Choroid plexus epithelial cell (primary cell): ENCODE results near the gene SEMG1.

ENCODE experiments used
- DNase-seq: peaks from one replicate; pipeline ENCODE4 v3.0.0-alpha.2; 2010; ENCODE audit warnings: low read depth
- H3K4me3 ChIP-seq: 2 replicates; pipeline ENCODE4 v1.5.1; 2011; ENCODE audit warnings: low read depth, mild to moderate bottlenecking, control low read depth, low read length, moderate library complexity
- TF ChIP-seq, protein P1 (sequence below): conservative IDR thresholded peaks from 2 replicates; pipeline ENCODE4 v1.5.1; 2011; ENCODE audit warnings: low read depth, mild to moderate bottlenecking, control low read depth, inconsistent platforms, low read length, moderate library complexity

SEMG1 gene

DNA sequence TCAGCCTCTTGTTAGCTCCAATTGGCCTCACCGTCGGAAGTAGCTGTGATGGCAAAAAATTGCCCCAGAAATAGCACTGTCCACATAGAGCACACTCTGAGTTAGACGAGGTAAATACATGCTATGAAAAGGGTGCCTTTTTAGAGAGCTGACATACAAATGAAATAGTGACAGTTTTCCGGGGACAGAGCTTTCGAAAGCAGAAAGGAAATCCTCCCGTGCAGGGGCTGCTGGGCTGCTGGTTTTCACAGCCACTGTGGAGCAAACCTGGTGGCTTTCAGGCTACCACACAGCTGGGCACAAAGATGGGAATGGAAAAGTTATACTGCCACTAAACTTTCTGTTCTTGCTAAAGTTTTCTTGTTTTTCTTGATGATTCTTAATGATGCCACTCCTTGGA is 39.3 kb downstream of the SEMG1 start:
- TF ChIP-seq, protein P1, sequence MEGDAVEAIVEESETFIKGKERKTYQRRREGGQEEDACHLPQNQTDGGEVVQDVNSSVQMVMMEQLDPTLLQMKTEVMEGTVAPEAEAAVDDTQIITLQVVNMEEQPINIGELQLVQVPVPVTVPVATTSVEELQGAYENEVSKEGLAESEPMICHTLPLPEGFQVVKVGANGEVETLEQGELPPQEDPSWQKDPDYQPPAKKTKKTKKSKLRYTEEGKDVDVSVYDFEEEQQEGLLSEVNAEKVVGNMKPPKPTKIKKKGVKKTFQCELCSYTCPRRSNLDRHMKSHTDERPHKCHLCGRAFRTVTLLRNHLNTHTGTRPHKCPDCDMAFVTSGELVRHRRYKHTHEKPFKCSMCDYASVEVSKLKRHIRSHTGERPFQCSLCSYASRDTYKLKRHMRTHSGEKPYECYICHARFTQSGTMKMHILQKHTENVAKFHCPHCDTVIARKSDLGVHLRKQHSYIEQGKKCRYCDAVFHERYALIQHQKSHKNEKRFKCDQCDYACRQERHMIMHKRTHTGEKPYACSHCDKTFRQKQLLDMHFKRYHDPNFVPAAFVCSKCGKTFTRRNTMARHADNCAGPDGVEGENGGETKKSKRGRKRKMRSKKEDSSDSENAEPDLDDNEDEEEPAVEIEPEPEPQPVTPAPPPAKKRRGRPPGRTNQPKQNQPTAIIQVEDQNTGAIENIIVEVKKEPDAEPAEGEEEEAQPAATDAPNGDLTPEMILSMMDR: no peak
- no peak overlapping the region for H3K4me3 ChIP-seq
- DNase-seq: no peak

DNA sequence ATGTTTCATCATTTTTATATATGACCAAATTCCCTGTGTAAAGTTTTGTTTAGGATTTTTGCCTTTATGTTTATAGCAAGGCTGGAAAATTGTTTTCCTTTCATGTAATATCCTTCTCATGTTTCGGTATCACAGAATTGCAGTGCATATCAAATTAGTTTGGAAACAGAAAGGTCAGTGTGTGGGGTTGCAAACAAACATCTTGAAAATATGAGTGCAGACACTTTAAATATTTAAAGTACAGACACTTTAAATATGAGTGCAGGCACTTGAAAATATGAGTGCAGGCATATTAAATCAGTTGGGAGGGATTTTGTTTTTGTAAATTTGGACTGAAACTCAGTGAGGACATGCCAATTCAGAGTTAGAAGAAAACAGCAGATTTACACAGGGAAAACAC is 41.0 kb downstream of the SEMG1 start:
- no peak for DNase-seq
- H3K4me3 ChIP-seq: no peak overlapping the region
- TF ChIP-seq, protein P1: no peak

DNA sequence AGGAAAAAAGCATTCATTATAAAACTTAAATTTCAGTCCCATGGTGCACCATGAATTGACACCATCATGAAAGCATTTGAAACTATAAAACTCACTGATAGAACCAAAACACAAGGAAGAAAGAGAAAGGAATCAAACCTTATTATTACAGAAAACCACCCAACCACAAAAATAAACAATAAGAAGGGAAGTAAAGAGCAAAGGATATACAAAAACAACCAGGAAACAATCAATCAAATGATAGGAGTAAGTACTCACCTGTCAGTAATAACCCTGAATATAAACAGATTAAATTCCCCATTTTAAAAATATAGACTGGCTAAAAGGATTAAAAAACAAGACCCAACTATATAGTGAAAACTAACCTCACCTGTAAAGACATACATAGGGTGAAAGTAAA is 41.8 kb downstream of the SEMG1 start:
- H3K4me3 ChIP-seq: no peak overlapping the region
- DNase-seq: no peak
- TF ChIP-seq, protein P1: no peak

DNA sequence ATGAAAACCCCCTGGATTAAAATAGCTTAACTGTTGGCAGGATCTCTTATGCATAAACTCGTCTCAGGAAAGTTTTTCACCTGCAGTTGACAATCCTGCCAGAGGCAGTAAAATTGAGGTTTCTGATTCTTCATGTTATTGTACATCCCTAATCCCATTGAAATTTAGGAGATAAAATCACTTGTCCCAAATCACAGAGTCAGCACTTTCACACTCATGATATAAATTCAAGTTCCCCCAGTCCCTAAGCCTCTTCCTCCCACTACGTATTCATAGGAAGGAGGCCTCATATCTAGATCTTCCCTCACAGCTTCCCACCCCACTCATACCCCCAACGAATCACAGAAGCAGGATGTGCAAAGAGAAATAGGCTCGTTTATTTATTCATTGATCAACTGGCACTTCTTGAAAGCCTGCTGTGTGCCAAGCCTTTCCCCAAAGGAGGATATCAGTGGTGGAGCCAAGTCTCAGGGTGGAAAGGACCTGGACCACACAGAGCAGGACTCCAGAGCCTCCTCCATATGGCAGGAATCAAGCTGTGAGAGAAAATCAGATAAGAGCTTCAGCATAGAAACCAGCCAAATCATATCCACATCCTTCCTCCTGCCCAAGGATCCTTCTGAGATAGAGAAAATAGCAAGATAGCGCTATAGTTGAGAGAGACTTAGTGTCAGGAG is 45.2 kb downstream of the SEMG1 start:
- TF ChIP-seq, protein P1: no peak
- no peak overlapping the region for H3K4me3 ChIP-seq
- no peak for DNase-seq

DNA sequence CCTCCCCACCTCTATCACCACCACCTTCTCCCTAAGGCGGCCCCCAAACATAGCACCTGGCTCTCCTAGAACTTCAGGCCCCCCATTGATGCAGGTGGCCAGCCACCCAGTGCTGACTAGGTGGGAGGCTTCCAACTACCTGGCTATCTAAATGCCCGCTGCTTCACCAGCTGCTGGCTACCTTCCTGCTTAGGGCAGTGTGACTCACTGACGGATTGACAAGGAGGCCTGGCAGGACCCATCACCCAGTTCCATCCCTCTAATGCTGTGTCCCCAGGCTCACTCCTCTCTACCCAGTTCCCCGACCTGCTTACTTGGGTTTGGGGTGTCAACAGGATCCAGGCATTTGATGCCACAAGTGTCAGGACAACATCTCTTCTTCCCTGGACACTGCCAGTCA is 46.4 kb downstream of the SEMG1 start:
- TF ChIP-seq, protein P1: no peak
- no peak for DNase-seq
- H3K4me3 ChIP-seq: no peak overlapping the region

DNA sequence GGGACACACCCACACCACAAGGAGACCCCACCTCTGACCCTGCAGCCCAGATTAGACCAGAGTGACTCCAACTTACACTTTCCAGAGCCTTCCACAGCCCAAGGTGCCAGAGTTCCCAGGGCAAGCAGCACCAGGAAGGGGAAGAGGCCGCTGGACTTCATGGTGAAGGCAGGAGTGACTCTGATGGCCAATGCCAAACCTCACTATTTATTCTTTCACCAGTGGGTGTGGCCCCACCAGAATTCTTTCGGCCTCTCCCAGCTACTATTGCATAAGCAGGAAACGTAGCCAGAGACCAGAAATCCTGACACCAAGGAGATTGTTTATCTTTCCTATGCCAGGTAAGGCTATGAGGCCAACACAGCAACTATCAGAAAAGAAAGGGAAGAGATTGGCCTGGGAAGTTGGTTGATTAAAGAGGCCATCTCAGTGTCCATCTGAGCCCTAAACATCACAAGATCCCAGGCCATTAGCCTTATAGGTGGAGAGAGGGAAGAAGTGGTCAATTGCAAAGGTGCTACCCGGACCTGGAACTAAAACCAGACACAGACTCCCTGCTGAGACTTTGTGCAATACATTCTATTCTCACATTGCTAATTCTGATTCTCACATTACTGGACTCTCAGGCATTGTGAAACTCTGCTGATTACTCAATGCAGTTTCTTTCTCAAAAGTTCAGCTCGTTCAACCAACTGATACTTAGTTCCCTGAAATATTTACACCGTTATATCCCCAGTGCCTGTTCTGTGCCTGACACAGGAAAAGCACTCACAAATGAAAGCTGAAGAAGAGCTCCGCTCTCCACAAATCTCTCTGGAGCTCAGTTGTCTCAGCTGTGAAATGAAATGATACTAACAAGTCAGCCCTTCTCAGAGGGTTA is 47.8 kb downstream of the SEMG1 start, which contains the start of gene SLPI:
Gene SLPI (minus strand): TSS at position 182 of the 880 bp plus-strand sequence. CDS start 21 bp downstream, at position 161.
- TF ChIP-seq, protein P1: no peak
- DNase-seq: peak; percentile 91
- no peak within 1 kb of the TSS for H3K4me3 ChIP-seq

DNA sequence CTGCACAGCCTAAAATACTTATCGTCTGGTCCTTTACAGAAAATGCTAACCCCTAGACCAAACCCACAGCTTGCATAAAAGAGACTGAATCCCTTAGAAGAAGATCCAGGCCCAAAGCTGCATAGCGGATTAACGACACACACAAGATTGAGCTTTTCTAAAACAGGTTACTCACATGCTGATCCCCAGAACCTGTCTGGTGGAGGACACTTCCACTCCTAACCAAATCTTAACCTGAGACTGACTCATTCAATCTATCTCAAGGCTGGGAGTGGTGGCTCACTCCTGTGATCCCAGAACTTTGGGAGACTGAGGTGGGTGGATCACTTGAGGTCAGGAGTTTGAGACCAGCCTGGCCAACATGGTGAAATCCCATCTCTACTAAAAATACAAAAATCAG is 50.3 kb downstream of the SEMG1 start:
- DNase-seq: no peak
- TF ChIP-seq, protein P1: no peak
- H3K4me3 ChIP-seq: no peak overlapping the region
